ENCODE measurements around the gene SEC23A. TPM values are rescaled to one million over a fixed set of nuclear protein-coding genes. Genes with fewer than 3 reads are reported as not detected.

SEC23A gene
- total and polyA plus RNA-seq, 2 donors (not counting 1 experiment from before 2014, with no cell fraction given), result 13.2 to 52.3 TPM

DNA sequence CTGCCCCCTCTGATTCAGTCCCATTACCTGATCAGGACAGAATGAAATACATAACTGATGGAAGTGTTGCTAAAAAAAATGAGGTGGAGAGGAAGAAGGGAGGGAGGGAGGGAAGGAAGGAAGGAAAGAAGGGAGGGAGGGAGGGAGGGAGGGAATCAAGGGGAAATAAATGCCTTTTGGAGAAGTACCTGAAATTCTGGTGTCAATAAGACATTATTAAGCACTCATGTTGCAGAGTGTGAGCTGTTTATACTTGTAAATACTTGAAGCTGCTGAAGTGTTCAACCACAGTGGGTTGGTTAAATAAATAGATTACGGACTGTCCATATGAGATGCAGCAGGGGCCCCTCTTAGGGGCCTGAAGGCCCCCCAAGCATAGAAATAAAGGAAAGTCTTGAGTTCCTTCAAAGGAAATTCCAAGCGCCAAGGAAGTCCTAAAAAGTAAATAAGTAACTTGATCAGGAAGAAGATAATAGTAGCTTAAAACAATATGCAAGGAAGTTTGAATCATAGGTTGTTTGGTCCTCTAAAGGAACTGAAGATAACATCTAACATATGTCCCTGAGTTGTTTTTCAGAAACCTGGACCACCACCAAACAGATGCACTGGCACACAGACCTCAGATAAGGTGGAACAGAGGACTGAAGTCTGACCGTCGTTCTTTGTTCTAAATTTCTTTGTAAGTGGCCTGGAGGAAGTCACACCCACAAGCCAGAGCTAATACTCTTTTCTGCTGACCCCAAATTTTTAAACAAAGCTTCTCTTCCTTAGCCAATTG is 110.8 kb downstream of the SEC23A start:
- H3K27me3 ChIP-seq (replicated peaks in 1 of 4; ENCODE audit: control extremely low read depth in 1 of 4, control insufficient read depth in 3 of 4, insufficient read depth in 4 of 4, low read length in 3 of 4), result no peaks in the 10 kb centered on the region
- POLR2A ChIA-PET, result no interaction called here
- CTCF ChIA-PET, result no interaction called here
- intact Hi-C loops (cut with micrococcal nuclease), result no loop called here
- Mint-ChIP-seq H3K27me3 (peaks cover 7% of the 10 kb centered on the region), H3K4me1 (peaks cover 10% of the 10 kb centered on the region), H3K9me3 (ENCODE audit: insufficient read depth) (no peaks in the 10 kb centered on the region), H3K27ac (no peak overlapping the region), H3K4me3 (no peak overlapping the region)
- H4K20me1 ChIP-seq (ENCODE audit: control insufficient read depth, insufficient read depth, low read length, poor library complexity, severe bottlenecking), result no peaks in the 10 kb centered on the region
- no peak for DNase-seq
- no peaks in the 10 kb centered on the region for H3K79me2 ChIP-seq (ENCODE audit: control insufficient read depth, insufficient read depth, low read length)
- H3K4me3 ChIP-seq (ENCODE audit: control extremely low read depth in 1 of 5, extremely low read depth in 1 of 5, insufficient read depth in 1 of 5, low read depth in 2 of 5, low read length in 4 of 5), result no peak overlapping the region
- WGBS (ENCODE audit: insufficient coverage), result 100% methylated on average over 1 of the region's 4 CpGs
- TF ChIP-seq, protein P1, sequence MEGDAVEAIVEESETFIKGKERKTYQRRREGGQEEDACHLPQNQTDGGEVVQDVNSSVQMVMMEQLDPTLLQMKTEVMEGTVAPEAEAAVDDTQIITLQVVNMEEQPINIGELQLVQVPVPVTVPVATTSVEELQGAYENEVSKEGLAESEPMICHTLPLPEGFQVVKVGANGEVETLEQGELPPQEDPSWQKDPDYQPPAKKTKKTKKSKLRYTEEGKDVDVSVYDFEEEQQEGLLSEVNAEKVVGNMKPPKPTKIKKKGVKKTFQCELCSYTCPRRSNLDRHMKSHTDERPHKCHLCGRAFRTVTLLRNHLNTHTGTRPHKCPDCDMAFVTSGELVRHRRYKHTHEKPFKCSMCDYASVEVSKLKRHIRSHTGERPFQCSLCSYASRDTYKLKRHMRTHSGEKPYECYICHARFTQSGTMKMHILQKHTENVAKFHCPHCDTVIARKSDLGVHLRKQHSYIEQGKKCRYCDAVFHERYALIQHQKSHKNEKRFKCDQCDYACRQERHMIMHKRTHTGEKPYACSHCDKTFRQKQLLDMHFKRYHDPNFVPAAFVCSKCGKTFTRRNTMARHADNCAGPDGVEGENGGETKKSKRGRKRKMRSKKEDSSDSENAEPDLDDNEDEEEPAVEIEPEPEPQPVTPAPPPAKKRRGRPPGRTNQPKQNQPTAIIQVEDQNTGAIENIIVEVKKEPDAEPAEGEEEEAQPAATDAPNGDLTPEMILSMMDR (IDR thresholded peaks at IDR 0.05), result no peak
- TF ChIP-seq EZH2 (IDR thresholded peaks at IDR 0.05; ENCODE audit: borderline replicate concordance, insufficient read depth, low read depth, low read length, poor library complexity, severe bottlenecking), result no peak
- no peak overlapping the region for H3K4me2 ChIP-seq (replicated peaks; ENCODE audit: low read depth, low read length, poor library complexity, severe bottlenecking)
- no peak overlapping the region for H3K27ac ChIP-seq (ENCODE audit: low read length in 2 of 2)
- no peak overlapping the region for H3K9ac ChIP-seq (ENCODE audit: low read length)
- no peak overlapping the region for H2AFZ ChIP-seq (ENCODE audit: insufficient read depth, low read depth, low read length, poor library complexity, severe bottlenecking)
- no peaks in the 10 kb centered on the region for H3K36me3 ChIP-seq (replicated peaks in 1 of 2; ENCODE audit: control extremely low read depth in 1 of 2, control insufficient read depth in 1 of 2, extremely low read depth in 1 of 2, insufficient read depth in 2 of 2, low read length in 1 of 2)
- peaks cover 9 to 10% of the 10 kb centered on the region in 2 donors for H3K4me1 ChIP-seq (ENCODE audit: control insufficient read depth in 2 of 2, insufficient read depth in 2 of 2, low read length in 2 of 2)
- H3K9me3 ChIP-seq (ENCODE audit: control extremely low read depth in 1 of 3, control insufficient read depth in 2 of 3, insufficient read depth in 1 of 3, low read length in 2 of 3), result no peaks in the 10 kb centered on the region
- no peak for ATAC-seq (ENCODE audit: low read depth)

DNA sequence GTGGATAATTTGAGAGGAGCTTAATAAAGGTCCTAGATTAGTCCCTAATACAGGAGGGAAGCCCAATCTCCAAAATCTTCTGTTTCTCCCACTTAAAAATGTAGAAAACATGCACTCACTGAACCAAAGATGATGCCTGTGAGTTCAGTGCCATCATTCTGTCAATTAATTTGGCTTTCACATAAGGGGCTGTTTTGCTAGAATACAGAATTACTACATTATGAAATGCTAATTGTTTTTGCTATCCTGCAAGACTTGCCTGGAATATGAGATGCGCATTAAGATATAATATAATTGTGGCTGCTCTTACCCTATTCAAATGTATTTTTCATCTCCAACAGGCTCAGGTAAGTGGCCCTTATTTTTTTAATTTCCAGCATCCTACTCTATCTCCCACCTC is 111.7 kb downstream of the SEC23A start:
- H3K36me3 ChIP-seq (replicated peaks in 1 of 2; ENCODE audit: control extremely low read depth in 1 of 2, control insufficient read depth in 1 of 2, extremely low read depth in 1 of 2, insufficient read depth in 2 of 2, low read length in 1 of 2), result no peaks in the 10 kb centered on the region
- WGBS (ENCODE audit: insufficient coverage), result no CpG with 5 or more reads among the region's 1 CpG
- no peaks in the 10 kb centered on the region for H4K20me1 ChIP-seq (ENCODE audit: control insufficient read depth, insufficient read depth, low read length, poor library complexity, severe bottlenecking)
- H3K27ac ChIP-seq (ENCODE audit: low read length in 2 of 2), result no peak overlapping the region
- Mint-ChIP-seq H3K4me1 (peaks cover 10% of the 10 kb centered on the region), H3K27ac (no peak overlapping the region), H3K9me3 (ENCODE audit: insufficient read depth) (no peaks in the 10 kb centered on the region), H3K4me3 (no peak overlapping the region), H3K27me3 (peaks cover 7% of the 10 kb centered on the region)
- no peaks in the 10 kb centered on the region for H3K9me3 ChIP-seq (ENCODE audit: control extremely low read depth in 1 of 3, control insufficient read depth in 2 of 3, insufficient read depth in 1 of 3, low read length in 2 of 3)
- DNase-seq (no peak), ATAC-seq (ENCODE audit: low read depth) (no peak)
- TF ChIP-seq, protein P1 (IDR thresholded peaks at IDR 0.05), result no peak
- TF ChIP-seq EZH2 (IDR thresholded peaks at IDR 0.05; ENCODE audit: borderline replicate concordance, insufficient read depth, low read depth, low read length, poor library complexity, severe bottlenecking), result no peak
- no peaks in the 10 kb centered on the region for H3K79me2 ChIP-seq (ENCODE audit: control insufficient read depth, insufficient read depth, low read length)
- CTCF ChIA-PET, result no interaction called here
- POLR2A ChIA-PET, result no interaction called here
- H2AFZ ChIP-seq (ENCODE audit: insufficient read depth, low read depth, low read length, poor library complexity, severe bottlenecking), result no peak overlapping the region
- H3K27me3 ChIP-seq (replicated peaks in 1 of 4; ENCODE audit: control extremely low read depth in 1 of 4, control insufficient read depth in 3 of 4, insufficient read depth in 4 of 4, low read length in 3 of 4), result no peaks in the 10 kb centered on the region
- no peak overlapping the region for H3K9ac ChIP-seq (ENCODE audit: low read length)
- no peak overlapping the region for H3K4me3 ChIP-seq (ENCODE audit: control extremely low read depth in 1 of 5, extremely low read depth in 1 of 5, insufficient read depth in 1 of 5, low read depth in 2 of 5, low read length in 4 of 5)
- H3K4me1 ChIP-seq (ENCODE audit: control insufficient read depth in 2 of 2, insufficient read depth in 2 of 2, low read length in 2 of 2), result peaks cover 9 to 10% of the 10 kb centered on the region in 2 donors
- no peak overlapping the region for H3K4me2 ChIP-seq (replicated peaks; ENCODE audit: low read depth, low read length, poor library complexity, severe bottlenecking)
- intact Hi-C loops (cut with micrococcal nuclease), result no loop called here

Measured in B cell (primary cell).